Caco-2 (cell line): ENCODE results near the gene PTPN14. TPM values are rescaled to one million over a fixed set of nuclear protein-coding genes. Genes with fewer than 3 reads are reported as not detected.

ENCODE experiments used
- BruUV-seq: library from RNA; stranded (reverse); fragments of 400-500 nt; replicated peaks from 2 replicates; lab custom pipeline; 2021; lab: Mats Ljungman, UMichigan
- CTCF ChIA-PET: fragments of 300-600 bp; sonication (Branson Sonifier 250); formaldehyde crosslinking; loops from one replicate; lab custom pipeline; 2022; ENCODE audit warnings: antibody characterized with exemption; lab: Charles Lee
- POLR2A ChIA-PET: fragments of 300-600 bp; sonication (Branson Sonifier 250); formaldehyde crosslinking; loops from one replicate; lab custom pipeline; 2022; ENCODE audit warnings: antibody characterized with exemption; lab: Charles Lee
- DNase-seq, 2 experiments: peaks; one replicate each; pipeline versions ENCODE4 v3.0.0 to v3.0.0-alpha.2; 2020 to 2022
- H3K27me3 ChIP-seq: replicated peaks from 2 replicates; pipeline ENCODE4 v1.6.0; 2011; ENCODE audit warnings: low read length; ENCODE audit not compliant: control insufficient read depth, insufficient read depth
- H3K36me3 ChIP-seq: 2 replicates; pipeline ENCODE4 v1.5.1; 2011; ENCODE audit warnings: low read length; ENCODE audit not compliant: control insufficient read depth, insufficient read depth
- H3K4me1 ChIP-seq: fragments of 250-450 bp; sonication (Bioruptor Pico); 2 replicates; pipeline ENCODE4 v1.5.1; 2020; ENCODE audit warnings: mild to moderate bottlenecking
- H3K4me3 ChIP-seq: 2 replicates; pipeline ENCODE4 v1.5.1; 2011; ENCODE audit warnings: low read depth, mild to moderate bottlenecking, control low read depth, low read length
- H3K9me3 ChIP-seq: fragments of 250-450 bp; sonication (Bioruptor Pico); 2 replicates; pipeline ENCODE4 v1.5.1; 2020; ENCODE audit warnings: mild to moderate bottlenecking, moderate library complexity
- H3K27ac Mint-ChIP-seq: one replicate; pipeline ENCODE4 v1.8.0; 2022; ENCODE audit warnings: mixed read lengths; ENCODE audit not compliant: unreplicated experiment
- H3K27me3 Mint-ChIP-seq: one replicate; pipeline ENCODE4 v1.8.0; 2022; ENCODE audit warnings: mixed read lengths; ENCODE audit not compliant: insufficient read depth, unreplicated experiment
- H3K36me3 Mint-ChIP-seq: one replicate; pipeline ENCODE4 v1.8.0; 2022; ENCODE audit warnings: mild to moderate bottlenecking, mixed read lengths; ENCODE audit not compliant: insufficient read depth, unreplicated experiment
- H3K4me1 Mint-ChIP-seq: one replicate; pipeline ENCODE4 v1.8.0; 2022; ENCODE audit warnings: low read depth, mixed read lengths; ENCODE audit not compliant: unreplicated experiment
- H3K4me3 Mint-ChIP-seq: one replicate; pipeline ENCODE4 v1.8.0; 2022; ENCODE audit warnings: mild to moderate bottlenecking, moderate library complexity, mixed read lengths; ENCODE audit not compliant: unreplicated experiment
- H3K9me3 Mint-ChIP-seq: one replicate; pipeline ENCODE4 v1.8.0; 2022; ENCODE audit warnings: mixed read lengths; ENCODE audit not compliant: unreplicated experiment
- CTCF ChIP-seq, 2 experiments: fragments of 200-600 bp in 1 of 2; IDR thresholded peaks; 1 replicate in 1 of 2; 2 replicates in 1 of 2; pipeline versions ENCODE4 v1.5.1 to v1.8.0; 2011 to 2022; ENCODE audit warnings: antibody characterized with exemption in 1 of 2, control low read depth in 1 of 2, inconsistent platforms in 1 of 2, low read depth in 1 of 2, low read length in 1 of 2, mild to moderate bottlenecking in 1 of 2, moderate library complexity in 1 of 2; ENCODE audit not compliant: insufficient read depth in 1 of 2, severe bottlenecking in 1 of 2, unreplicated experiment in 1 of 2
- intact Hi-C: fragments of 100-400 bp; cut with micrococcal nuclease; formaldehyde crosslinking; loops from one replicate; pipeline ENCODE4 v1.10.0; 2022; ENCODE audit not compliant: unreplicated experiment
- total RNA-seq: library from RNA; stranded (reverse); gene quantifications from 2 replicates; pipeline ENCODE4 v1.2.3, GENCODE V29; 2022

Gene PTPN14
- total RNA-seq, 1 experiment from 2014 or later = 103 TPM

- no peaks in the 10 kb centered on the region for H3K9me3 ChIP-seq
- POLR2A ChIA-PET = no interaction called here
- Mint-ChIP-seq H3K27ac (no peak overlapping the region), H3K27me3 (no peaks in the 10 kb centered on the region), H3K36me3 (peaks cover 97% of the 10 kb centered on the region), H3K9me3 (no peaks in the 10 kb centered on the region), H3K4me3 (no peak overlapping the region), H3K4me1 (peaks cover 37% of the 10 kb centered on the region)
- no peak overlapping the region for H3K4me3 ChIP-seq
- H3K4me1 ChIP-seq = 0 out of 2 replicates have a peak, but pooled peaks cover 11% of the 10 kb centered on the region
- BruUV-seq = no TSS peak
- TF ChIP-seq CTCF (IDR thresholded peaks at IDR 0.05; ENCODE audit: insufficient read depth in 1 of 2, low read depth in 1 of 2, low read length in 1 of 2, severe bottlenecking in 1 of 2, unreplicated experiment in 1 of 2) = no peak
- H3K36me3 ChIP-seq = peaks cover 2% of the 10 kb centered on the region
- no peaks in the 10 kb centered on the region for H3K27me3 ChIP-seq
- intact Hi-C loops = no loop called here
- no peak for DNase-seq
- CTCF ChIA-PET = interaction anchor here (0.8 kb wide), 1 partner anchor 40 kb away, joined by 3 read pairs; no protein-coding TSS in a partner anchor
Observed at GRCh38 chr1:214372092-214372491, 179.3 kb downstream of the PTPN14 start.

GRCh38 chr1:214370615-214371014, 180.8 kb downstream of the PTPN14 start:
- peaks cover 42% of the 10 kb centered on the region for H3K4me1 Mint-ChIP-seq
- TF ChIP-seq CTCF (IDR thresholded peaks at IDR 0.05; ENCODE audit: insufficient read depth in 1 of 2, low read depth in 1 of 2, low read length in 1 of 2, severe bottlenecking in 1 of 2, unreplicated experiment in 1 of 2) = no peak
- H3K4me3 Mint-ChIP-seq = no peak overlapping the region
- ChIA-PET CTCF (interaction anchor here (2.1 kb wide), 1 partner anchor 39 kb away, joined by 4 read pairs; no protein-coding TSS in a partner anchor), POLR2A (no interaction called here)
- no peaks in the 10 kb centered on the region for H3K27me3 Mint-ChIP-seq
- peaks cover 97% of the 10 kb centered on the region for H3K36me3 Mint-ChIP-seq
- H3K27ac Mint-ChIP-seq = peak overlapping the region; percentile 79
- BruUV-seq = no TSS peak
- intact Hi-C loops = no loop called here
- Histone ChIP-seq H3K27me3 (no peaks in the 10 kb centered on the region), H3K9me3 (no peaks in the 10 kb centered on the region), H3K4me3 (no peak overlapping the region), H3K4me1 (0 out of 2 replicates have a peak, but pooled peaks cover 17% of the 10 kb centered on the region), H3K36me3 (peaks cover 2% of the 10 kb centered on the region)
- no peak for DNase-seq
- H3K9me3 Mint-ChIP-seq = no peaks in the 10 kb centered on the region

- DNase-seq = no peak
- Histone ChIP-seq H3K4me3 (no peak overlapping the region), H3K9me3 (no peaks in the 10 kb centered on the region), H3K36me3 (peaks cover 2% of the 10 kb centered on the region), H3K27me3 (no peaks in the 10 kb centered on the region), H3K4me1 (peaks cover 25% of the 10 kb centered on the region)
- ChIA-PET POLR2A (interaction anchor here (0.5 kb wide), 1 partner anchor 151 kb away, joined by 7 read pairs; no protein-coding TSS in a partner anchor), CTCF (interaction anchor here (2.1 kb wide), 1 partner anchor 37 kb away, joined by 4 read pairs; no protein-coding TSS in a partner anchor)
- no peak for TF ChIP-seq CTCF (IDR thresholded peaks at IDR 0.05; ENCODE audit: insufficient read depth in 1 of 2, low read depth in 1 of 2, low read length in 1 of 2, severe bottlenecking in 1 of 2, unreplicated experiment in 1 of 2)
- Mint-ChIP-seq H3K36me3 (peaks cover 100% of the 10 kb centered on the region), H3K4me1 (peaks cover 47% of the 10 kb centered on the region), H3K9me3 (no peaks in the 10 kb centered on the region), H3K4me3 (no peak overlapping the region), H3K27ac (peak overlapping the region; percentile 71), H3K27me3 (no peaks in the 10 kb centered on the region)
- intact Hi-C loops = no loop called here
- BruUV-seq = no TSS peak
Observed at GRCh38 chr1:214369364-214369763, 182.0 kb downstream of the PTPN14 start.
